Aorta (tissue), 5 donors: ENCODE data around the gene OTOP1. TPM values are rescaled to one million over a fixed set of nuclear protein-coding genes. Genes with fewer than 3 reads are reported as not detected.
"Not testable (repeated sequence)": the region's sequence is repeated elsewhere in the genome, so short reads cannot be mapped to it uniquely, and the experiment has no call there.

Experiments used
- ATAC-seq: fragments of 200-7000 bp; cut with Tn5 transposase; one replicate; pipeline ENCODE4 v1.9.1; 2022; ENCODE audit warnings: moderate library complexity; ENCODE audit not compliant: low FRiP score
- DNase-seq, 2 donors: peaks; one replicate each; pipeline ENCODE4 v3.0.0-alpha.2; 2020
- H3K27ac ChIP-seq, 2 donors: one replicate each; pipeline ENCODE4 v1.5.1; 2013; ENCODE audit warnings: low read length in 2 of 2, mild to moderate bottlenecking in 2 of 2, moderate library complexity in 2 of 2, control low read depth in 1 of 2, inconsistent platforms in 1 of 2, low read depth in 1 of 2
- H3K27me3 ChIP-seq, 2 donors: one replicate each; pipeline ENCODE4 v1.6.1; 2013; ENCODE audit warnings: control low read depth in 1 of 2, low read length in 1 of 2, mild to moderate bottlenecking in 1 of 2, moderate library complexity in 1 of 2; ENCODE audit not compliant: insufficient read depth in 2 of 2, control insufficient read depth in 1 of 2
- H3K36me3 ChIP-seq, 2 donors: one replicate each; pipeline ENCODE4 v1.6.1; 2013; ENCODE audit warnings: control low read depth in 1 of 2, low read length in 1 of 2, mild to moderate bottlenecking in 1 of 2; ENCODE audit not compliant: insufficient read depth in 2 of 2, control insufficient read depth in 1 of 2
- H3K4me1 ChIP-seq, 2 donors: one replicate each; pipeline ENCODE4 v1.6.1; 2013; ENCODE audit warnings: low read length in 2 of 2, control low read depth in 1 of 2, mild to moderate bottlenecking in 1 of 2, moderate library complexity in 1 of 2; ENCODE audit not compliant: insufficient read depth in 2 of 2, control insufficient read depth in 1 of 2
- H3K4me3 ChIP-seq, 2 donors: one replicate each; pipeline ENCODE4 v1.5.1; 2013; ENCODE audit warnings: low read length in 2 of 2, control low read depth in 1 of 2, mild to moderate bottlenecking in 1 of 2
- H3K9me3 ChIP-seq: one replicate; pipeline ENCODE4 v1.6.1; 2013; ENCODE audit warnings: mild to moderate bottlenecking, low read length; ENCODE audit not compliant: control insufficient read depth
- whole genome bisulfite sequencing, 2 donors: extraction: QIAGEN DNeasy Blood & Tissue Kit; methylation state at CpG; one replicate each; pipeline ENCODE4 v1.1.7; 2013; 5-methylcytosine and 5-hydroxymethylcytosine counted together
- intact Hi-C, 2 donors: fragments of 100-400 bp; cut with DNase I; formaldehyde crosslinking; loops; one replicate each; pipeline versions ENCODE4 v1.14.2 to v1.15.0; 2022
- polyA plus RNA-seq, 2 donors: library from polyadenylated mRNA; stranded (reverse); fragments of 200-250 nt; gene quantifications; one replicate each; pipeline ENCODE4 v1.2.3, GENCODE V29; 2013
- total RNA-seq, 2 donors: library from RNA; stranded (reverse); fragmentation: NEBNext Ultra II Directional; extraction: Animal tissue kit (Norgen Biotek cat#: 25700); gene quantifications; one replicate each; pipeline ENCODE4 v1.2.1, GENCODE V29; 2021
- donor health status: healthy with polysubstance abuse.
- donor health status: Bipolar disorder and iron deficiency.
- donor health status: DM: no; HTN: no; CAD: no.
- donor health status: DM: no; HTN: no; CAD: no.
- donor health status: DM: yes; HTN: yes; CAD: no.

The OTOP1 gene
- total and polyA plus RNA-seq, 4 donors: not detected

GRCh38 chr4:4162186-4162585 is 64.5 kb downstream of the OTOP1 start:
- intact Hi-C loops, ATAC-seq, H3K4me3 ChIP-seq, H3K27ac ChIP-seq, H3K9me3 ChIP-seq, H3K4me1 ChIP-seq, H3K27me3 ChIP-seq, H3K36me3 ChIP-seq, DNase-seq: not testable (repeated sequence)
- WGBS, 2 donors: 39 to 57% methylated on average over 7 of the region's 7 CpGs

- intact Hi-C loops, H3K27ac ChIP-seq, ATAC-seq, DNase-seq, H3K9me3 ChIP-seq, H3K4me3 ChIP-seq, H3K36me3 ChIP-seq, H3K4me1 ChIP-seq, H3K27me3 ChIP-seq: not testable (repeated sequence)
- 77 to 81% methylated on average over 17 of the region's 17 CpGs for WGBS, 2 donors
Observed at GRCh38 chr4:4160956-4161665, 65.6 kb downstream of the OTOP1 start.

- DNase-seq, H3K27ac ChIP-seq, ATAC-seq, H3K4me3 ChIP-seq, H3K36me3 ChIP-seq, H3K27me3 ChIP-seq, H3K4me1 ChIP-seq, H3K9me3 ChIP-seq, intact Hi-C loops: not testable (repeated sequence)
- WGBS, 2 donors: 0 to 5% methylated on average over 2 to 6 of the region's 8 CpGs
Observed at GRCh38 chr4:4145622-4146021, 81.1 kb downstream of the OTOP1 start.

GRCh38 chr4:4143376-4143775 is 83.4 kb downstream of the OTOP1 start:
- H3K4me1 ChIP-seq, DNase-seq, H3K4me3 ChIP-seq, H3K36me3 ChIP-seq, H3K27ac ChIP-seq, ATAC-seq, H3K9me3 ChIP-seq, intact Hi-C loops, H3K27me3 ChIP-seq: not testable (repeated sequence)
- WGBS, 2 donors: 0 to 1% methylated on average over 24 to 46 of the region's 47 CpGs

GRCh38 chr4:4142679-4143078 is 84.0 kb downstream of the OTOP1 start:
- intact Hi-C loops: not testable (repeated sequence)
- 4 to 7% methylated on average over 18 to 25 of the region's 25 CpGs for WGBS, 2 donors

GRCh38 chr4:4141186-4141585 is 85.5 kb downstream of the OTOP1 start:
- not testable (repeated sequence) for ATAC-seq

More at GRCh38 chr4:4142679-4143078, 84.0 kb downstream of the OTOP1 start:
- not testable (repeated sequence) for ATAC-seq, H3K36me3 ChIP-seq, H3K9me3 ChIP-seq, H3K4me1 ChIP-seq, H3K4me3 ChIP-seq, H3K27ac ChIP-seq, H3K27me3 ChIP-seq, DNase-seq

More at GRCh38 chr4:4141186-4141585, 85.5 kb downstream of the OTOP1 start:
- DNase-seq, H3K9me3 ChIP-seq, H3K27ac ChIP-seq, H3K4me1 ChIP-seq, H3K27me3 ChIP-seq, H3K4me3 ChIP-seq, H3K36me3 ChIP-seq, intact Hi-C loops: not testable (repeated sequence)
- WGBS, 2 donors: 80 to 84% methylated on average over 11 of the region's 11 CpGs

Other genes with a start within 250 kb of the OTOP1 start
- 10 to 100 TPM; 14.8 to 15.6 TPM for gene TMEM128, start 21.3 kb upstream of the OTOP1 start, total RNA-seq
- gene TMEM128, start 21.3 kb upstream of the OTOP1 start, polyA plus RNA-seq: 10 to 100 TPM; 21.0 to 27.8 TPM
- 10 to 100 TPM in 1 of 2 donors, 1 to 10 TPM in 1; 9.6 to 12.1 TPM for gene LYAR, start 63.2 kb upstream of the OTOP1 start, total RNA-seq
- gene LYAR, start 63.2 kb upstream of the OTOP1 start, polyA plus RNA-seq: 10 to 100 TPM; 12.1 to 14.8 TPM
- gene ZBTB49, start 63.3 kb upstream of the OTOP1 start, total RNA-seq: 1 to 10 TPM; 4.9 to 7.4 TPM
- gene ZBTB49, start 63.3 kb upstream of the OTOP1 start, polyA plus RNA-seq: 1 to 10 TPM; 1.4 to 4.8 TPM
- gene NSG1, start 160.2 kb upstream of the OTOP1 start, total RNA-seq: under 1 TPM; 0.58 to 0.78 TPM
- gene NSG1, start 160.2 kb upstream of the OTOP1 start, polyA plus RNA-seq: 1 to 10 TPM in 1 of 2 donors, not detected in 1; 1.5 TPM